ENCODE results near the gene THAP8.
A peak's percentile ranks its signal among the peaks of the same experiment; 100 is the strongest.

The THAP8 gene

GRCh38 chr19:36054733-36055686 lies 925 bp upstream of the THAP8 start, which contains the start of gene WDR62 (continued):
- TF ChIP-seq ZNF843 (tag by site-specific recombination; IDR thresholded peaks at IDR 0.05) (peak; percentile 35; the same call in 1 of the 2 replicates), KLF8 (tag by site-specific recombination; IDR thresholded peaks at IDR 0.05) (peak; percentile 64), ZNF529 (tag by site-specific recombination; IDR thresholded peaks at IDR 0.05; ENCODE audit: insufficient replicate concordance) (no peak), ZNF341 (tag by site-specific recombination; IDR thresholded peaks at IDR 0.05; ENCODE audit: low read depth) (peak; percentile 100), PRDM2 (tag by site-specific recombination; IDR thresholded peaks at IDR 0.05; ENCODE audit: borderline replicate concordance) (no peak), ZNF530 (tag by site-specific recombination; IDR thresholded peaks at IDR 0.05; ENCODE audit: low read depth) (no peak), ZFP37 (tag by site-specific recombination; IDR thresholded peaks at IDR 0.05) (peak; percentile 96), ZNF830 (tag by site-specific recombination; IDR thresholded peaks at IDR 0.05; ENCODE audit: low read depth) (no peak), ZNF423 (tag by site-specific recombination; IDR thresholded peaks at IDR 0.05) (no peak)
- TF ChIP-seq, protein P1, sequence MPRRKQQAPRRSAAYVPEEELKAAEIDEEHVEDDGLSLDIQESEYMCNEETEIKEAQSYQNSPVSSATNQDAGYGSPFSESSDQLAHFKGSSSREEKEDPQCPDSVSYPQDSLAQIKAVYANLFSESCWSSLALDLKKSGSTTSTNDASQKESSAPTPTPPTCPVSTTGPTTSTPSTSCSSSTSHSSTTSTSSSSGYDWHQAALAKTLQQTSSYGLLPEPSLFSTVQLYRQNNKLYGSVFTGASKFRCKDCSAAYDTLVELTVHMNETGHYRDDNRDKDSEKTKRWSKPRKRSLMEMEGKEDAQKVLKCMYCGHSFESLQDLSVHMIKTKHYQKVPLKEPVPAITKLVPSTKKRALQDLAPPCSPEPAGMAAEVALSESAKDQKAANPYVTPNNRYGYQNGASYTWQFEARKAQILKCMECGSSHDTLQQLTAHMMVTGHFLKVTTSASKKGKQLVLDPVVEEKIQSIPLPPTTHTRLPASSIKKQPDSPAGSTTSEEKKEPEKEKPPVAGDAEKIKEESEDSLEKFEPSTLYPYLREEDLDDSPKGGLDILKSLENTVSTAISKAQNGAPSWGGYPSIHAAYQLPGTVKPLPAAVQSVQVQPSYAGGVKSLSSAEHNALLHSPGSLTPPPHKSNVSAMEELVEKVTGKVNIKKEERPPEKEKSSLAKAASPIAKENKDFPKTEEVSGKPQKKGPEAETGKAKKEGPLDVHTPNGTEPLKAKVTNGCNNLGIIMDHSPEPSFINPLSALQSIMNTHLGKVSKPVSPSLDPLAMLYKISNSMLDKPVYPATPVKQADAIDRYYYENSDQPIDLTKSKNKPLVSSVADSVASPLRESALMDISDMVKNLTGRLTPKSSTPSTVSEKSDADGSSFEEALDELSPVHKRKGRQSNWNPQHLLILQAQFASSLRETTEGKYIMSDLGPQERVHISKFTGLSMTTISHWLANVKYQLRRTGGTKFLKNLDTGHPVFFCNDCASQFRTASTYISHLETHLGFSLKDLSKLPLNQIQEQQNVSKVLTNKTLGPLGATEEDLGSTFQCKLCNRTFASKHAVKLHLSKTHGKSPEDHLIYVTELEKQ (tag by site-specific recombination; IDR thresholded peaks at IDR 0.05; ENCODE audit: borderline replicate concordance), result no peak

DNA sequence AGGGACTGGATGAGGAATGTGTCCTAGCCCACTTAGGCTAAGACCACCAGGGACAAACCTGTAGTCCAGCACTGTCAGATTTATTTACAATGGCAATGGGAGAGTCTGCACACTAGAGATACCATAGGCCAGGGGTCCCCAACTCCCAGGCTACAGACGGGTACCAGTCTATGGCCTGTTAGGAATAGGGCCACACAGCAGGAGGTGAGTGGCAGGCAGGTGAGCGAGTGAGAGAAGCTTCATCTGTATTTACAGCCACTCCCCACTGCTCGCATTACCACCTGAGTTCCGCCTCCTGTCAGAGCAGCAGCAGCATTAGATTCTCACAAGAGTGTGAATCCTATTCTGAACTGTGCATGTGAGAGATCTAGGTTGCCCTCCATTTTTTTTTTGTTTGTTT lies 2.4 kb downstream of the THAP8 start:
- CTCF ChIA-PET, result interaction anchor here (0.5 to 1.8 kb wide), 5 partner anchors 10 to 173 kb away, joined by 3 to 6 read pairs (median 4); no protein-coding TSS in a partner anchor
- H3K4me3 ChIP-seq (ENCODE audit: low read depth, low read length), result no peak overlapping the region

More for the DNA sequence above, 2.4 kb downstream of the THAP8 start:
- Histone ChIP-seq H3K27ac (ENCODE audit: extremely low read depth, low read depth, low read length) (peak overlapping the region; percentile 28; the same call in 1 of the 2 replicates), H3K9me3 (ENCODE audit: control insufficient read depth, insufficient read depth, low read depth, low read length) (no peaks in the 10 kb centered on the region; the same call in 1 of the 2 replicates), H3K4me1 (ENCODE audit: control insufficient read depth, insufficient read depth, low read length) (peaks cover 28% of the 10 kb centered on the region), H3K36me3 (ENCODE audit: control insufficient read depth in 2 of 2, insufficient read depth in 1 of 2, low read length in 2 of 2) (peaks cover 3 to 48% of the 10 kb centered on the region in 2 experiments)
- POLR2A ChIA-PET, result interaction anchor here (0.6 kb wide), 1 partner anchor 1834 kb away, joined by 6 read pairs; no protein-coding TSS in a partner anchor
- 0 out of 2 replicates have a peak, but pooled peaks have one; percentile 28 for TF ChIP-seq SP7 (tag by site-specific recombination; IDR thresholded peaks at IDR 0.05)
- TF ChIP-seq, protein P2, sequence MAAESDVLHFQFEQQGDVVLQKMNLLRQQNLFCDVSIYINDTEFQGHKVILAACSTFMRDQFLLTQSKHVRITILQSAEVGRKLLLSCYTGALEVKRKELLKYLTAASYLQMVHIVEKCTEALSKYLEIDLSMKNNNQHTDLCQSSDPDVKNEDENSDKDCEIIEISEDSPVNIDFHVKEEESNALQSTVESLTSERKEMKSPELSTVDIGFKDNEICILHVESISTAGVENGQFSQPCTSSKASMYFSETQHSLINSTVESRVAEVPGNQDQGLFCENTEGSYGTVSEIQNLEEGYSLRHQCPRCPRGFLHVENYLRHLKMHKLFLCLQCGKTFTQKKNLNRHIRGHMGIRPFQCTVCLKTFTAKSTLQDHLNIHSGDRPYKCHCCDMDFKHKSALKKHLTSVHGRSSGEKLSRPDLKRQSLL (tag by site-specific recombination; IDR thresholded peaks at IDR 0.05), result no peak
- TF ChIP-seq ZNF626 (tag by site-specific recombination; IDR thresholded peaks at IDR 0.05), result no peak
- TF ChIP-seq ZNF610 (tag by site-specific recombination; IDR thresholded peaks at IDR 0.05; ENCODE audit: borderline replicate concordance), result peak; percentile 100
- no peak for TF ChIP-seq GLIS2 (tag by site-specific recombination; IDR thresholded peaks at IDR 0.05)
- TF ChIP-seq FEZF1 (tag by site-specific recombination; IDR thresholded peaks at IDR 0.05), result peak; percentile 35; the same call in 1 of the 2 replicates
- peak; percentile 63; the same call in 1 of the 2 replicates for TF ChIP-seq ZNF362 (tag by site-specific recombination; IDR thresholded peaks at IDR 0.05)
- no peak for TF ChIP-seq ZNF670 (tag by site-specific recombination; IDR thresholded peaks at IDR 0.05; ENCODE audit: low read depth)

Measured in HEK293 (cell line).